HepG2 (cell line): ENCODE data around the gene BABAM2. TPM values are rescaled to one million over a fixed set of nuclear protein-coding genes. Genes with fewer than 3 reads are reported as not detected.

Source experiments
- ATAC-seq: fragments of 200-7000 bp; cut with Tn5 transposase; 3 replicates; pipeline ENCODE4 v1.9.1; 2020; ENCODE audit warnings: mild to moderate bottlenecking, moderate library complexity
- BruUV-seq: library from RNA; stranded (reverse); fragments of 400-500 nt; replicated peaks from 2 replicates; lab custom pipeline; 2021; lab: Mats Ljungman, UMichigan
- CTCF ChIA-PET: fragments of 300-600 bp; formaldehyde crosslinking; extraction: SDS; loops from one replicate; lab custom pipeline; 2021; ENCODE audit warnings: low total read pairs, inconsistent platforms, low intra/inter-chr PET ratio; lab: Yijun Ruan, JAX
- POLR2A ChIA-PET: fragments of 350-600 bp; sonication (Branson Sonifier 250); formaldehyde crosslinking; loops from one replicate; lab custom pipeline; 2020; ENCODE audit warnings: antibody characterized with exemption, inconsistent platforms; lab: Yijun Ruan, JAX
- DNase-seq: peaks from one replicate; pipeline ENCODE4 v3.0.0-alpha.2; 2015; ENCODE audit warnings: low spot score
- FAIRE-seq: peaks from 3 replicates; lab custom pipeline; 2011; peaks lifted over from hg19 to GRCh38; lab: Jason Lieb, UNC
- H2AFZ ChIP-seq: one replicate; pipeline ENCODE4 v1.6.1; 2011; ENCODE audit warnings: low read length, inconsistent platforms
- H3K27ac ChIP-seq: fragments of 300-600 bp; 3 replicates; pipeline ENCODE4 v1.8.0; 2011; ENCODE audit warnings: mixed run types, mild to moderate bottlenecking, mixed read lengths, low read length, inconsistent platforms; ENCODE audit not compliant: insufficient read depth; ENCODE audit errors: extremely low read length
- H3K27me3 ChIP-seq, 2 experiments: fragments of 200-600 bp in 1 of 2; 2 replicates in 1 of 2; 3 replicates in 1 of 2; pipeline versions ENCODE4 v1.6.0 to v1.8.0; 2011; ENCODE audit warnings: low read length in 2 of 2, mild to moderate bottlenecking in 2 of 2, moderate library complexity in 2 of 2, inconsistent platforms in 1 of 2; ENCODE audit not compliant: insufficient read depth in 2 of 2, control insufficient read depth in 1 of 2
- H3K36me3 ChIP-seq, 2 experiments: fragments of 200-600 bp in 1 of 2; replicated peaks in 1 of 2; 2 replicates in 1 of 2; 3 replicates in 1 of 2; pipeline versions ENCODE4 v1.5.1 to v1.8.0; 2011; ENCODE audit warnings: low read length in 2 of 2, inconsistent platforms in 1 of 2; ENCODE audit not compliant: insufficient read depth in 2 of 2, control insufficient read depth in 1 of 2
- H3K4me1 ChIP-seq: 2 replicates; pipeline ENCODE4 v1.5.1; 2012; ENCODE audit warnings: low read length, inconsistent platforms; ENCODE audit not compliant: insufficient read depth
- H3K4me2 ChIP-seq: 2 replicates; pipeline ENCODE4 v1.6.0; 2011; ENCODE audit warnings: low read depth, low read length, inconsistent platforms
- H3K4me3 ChIP-seq, 3 experiments: fragments of 200-600 bp in 1 of 3; sonication (generic), shearing (Covaris generic) in 1 of 3; replicated peaks in 1 of 3; 2 replicates each; pipeline ENCODE4 v1.5.1; 2011 to 2016; ENCODE audit warnings: low read length in 3 of 3, inconsistent platforms in 2 of 3, low read depth in 2 of 3, mild to moderate bottlenecking in 2 of 3, control low read depth in 1 of 3, mixed read lengths in 1 of 3; ENCODE audit not compliant: insufficient read depth in 1 of 3
- H3K79me2 ChIP-seq: one replicate; pipeline ENCODE4 v1.6.1; 2011; ENCODE audit warnings: low read length, inconsistent platforms; ENCODE audit not compliant: insufficient read depth
- H3K9ac ChIP-seq: 2 replicates; pipeline ENCODE4 v1.6.0; 2011; ENCODE audit warnings: mild to moderate bottlenecking, low read depth, low read length, inconsistent platforms; ENCODE audit not compliant: insufficient read depth
- H3K9me3 ChIP-seq: 2 replicates; pipeline ENCODE4 v1.5.1; 2012; ENCODE audit warnings: mild to moderate bottlenecking, low read length
- H4K20me1 ChIP-seq: 2 replicates; pipeline ENCODE4 v1.6.0; 2011; ENCODE audit warnings: inconsistent platforms, mild to moderate bottlenecking, low read length, moderate library complexity; ENCODE audit not compliant: insufficient read depth
- CENPX ChIP-seq: sonication (generic); formaldehyde crosslinking; IDR thresholded peaks from 2 replicates; pipeline ENCODE4 v1.9.0; 2021; ENCODE audit warnings: mild to moderate bottlenecking, missing genetic modification reagents, moderate library complexity
- ELF1 ChIP-seq: sonication (generic); formaldehyde crosslinking; IDR thresholded peaks from 2 replicates; pipeline ENCODE4 v1.4.0; 2020; ENCODE audit warnings: missing genetic modification reagents
- FOXO1 ChIP-seq: sonication (generic); formaldehyde crosslinking; IDR thresholded peaks from 2 replicates; pipeline ENCODE4 v1.4.0; 2020; ENCODE audit warnings: missing genetic modification reagents
- GPN1 ChIP-seq: sonication (generic); formaldehyde crosslinking; IDR thresholded peaks from 2 replicates; pipeline ENCODE4 v1.5.1; 2020; ENCODE audit warnings: missing genetic modification reagents, borderline replicate concordance
- HDAC2 ChIP-seq: sonication (generic); formaldehyde crosslinking; IDR thresholded peaks from 2 replicates; pipeline ENCODE4 v1.4.0; 2020; ENCODE audit warnings: missing genetic modification reagents
- HOXA3 ChIP-seq: sonication (generic); formaldehyde crosslinking; IDR thresholded peaks from 2 replicates; pipeline ENCODE4 v1.5.0; 2020; ENCODE audit warnings: missing genetic modification reagents
- PPARG ChIP-seq: conservative IDR thresholded peaks from 2 replicates; pipeline ENCODE4 v1.6.1; 2016; ENCODE audit warnings: missing biosample characterization, missing genetic modification reagents
- SNAPC2 ChIP-seq: sonication (generic); formaldehyde crosslinking; IDR thresholded peaks from 2 replicates; pipeline ENCODE4 v1.8.1; 2022; ENCODE audit warnings: mild to moderate bottlenecking, missing genetic modification reagents
- ZFP82 ChIP-seq: sonication (generic); formaldehyde crosslinking; IDR thresholded peaks from 2 replicates; pipeline ENCODE4 v1.5.1; 2020; ENCODE audit warnings: mild to moderate bottlenecking, missing genetic modification reagents, borderline replicate concordance
- ZNF230 ChIP-seq: sonication (generic); formaldehyde crosslinking; IDR thresholded peaks from 2 replicates; pipeline ENCODE4 v1.4.0; 2020; ENCODE audit warnings: mild to moderate bottlenecking, missing genetic modification reagents
- WGBS: methylation state at CpG from one replicate; pipeline ENCODE4 v1.1.6; 2017; ENCODE audit warnings: low lambda C conversion rate; 5-methylcytosine and 5-hydroxymethylcytosine counted together
- in situ Hi-C: cut with HindIII; loops from 2 replicates; pipeline ENCODE4 v1.10.0; 2017; ENCODE audit warnings: low pct_unique_long_range_greater_than_20kb; ENCODE audit not compliant: extremely low pct_ligation_motif_present
- intact Hi-C: fragments of 100-400 bp; cut with micrococcal nuclease; formaldehyde crosslinking; loops from one replicate; pipeline ENCODE4 v1.10.0; 2022; ENCODE audit not compliant: unreplicated experiment
- polyA plus RNA-seq, 8 experiments: library from polyadenylated mRNA; depleted of rRNA in 3 of 8; stranded (reverse) in 7 of 8; unstranded in 1 of 8; fragments of >200 nt; fragmentation: Illumina TruSeq in 4 of 8; extraction: Trizol in 4 of 8; gene quantifications; 2 replicates each; pipeline versions ENCODE4 v1.2.1 to v1.2.3, GENCODE V29; 2011 to 2016; ENCODE audit warnings: low read depth in 4 of 8, missing spikeins in 1 of 8, mixed read lengths in 1 of 8; ENCODE audit not compliant: insufficient read depth in 1 of 8
- total RNA-seq, 5 experiments: library from RNA; depleted of rRNA; stranded (reverse); fragments of >200 nt; fragmentation: Illumina TruSeq; extraction: Trizol; gene quantifications; 2 replicates each; pipeline ENCODE4 v1.2.3, GENCODE V29; 2016; ENCODE audit warnings: low read depth in 1 of 5
- TF ChIP-seq, protein P1 (sequence below): IDR thresholded peaks from 2 replicates; pipeline ENCODE4 v1.4.0; 2020; ENCODE audit warnings: mild to moderate bottlenecking, missing genetic modification reagents
- TF ChIP-seq, protein P2 (sequence below): sonication (generic); formaldehyde crosslinking; IDR thresholded peaks from 2 replicates; pipeline ENCODE4 v1.5.1; 2020; ENCODE audit warnings: mild to moderate bottlenecking, missing genetic modification reagents
- TF ChIP-seq, protein P3 (sequence below): IDR thresholded peaks from 2 replicates; pipeline ENCODE4 v1.6.1; 2016
- TF ChIP-seq, protein P4 (sequence below): sonication (generic); formaldehyde crosslinking; IDR thresholded peaks from 2 replicates; pipeline ENCODE4 v1.8.0; 2022; ENCODE audit warnings: missing genetic modification reagents, mild to moderate bottlenecking, borderline replicate concordance

BABAM2 gene
- total and polyA plus RNA-seq, 2 of the 13 experiments (the other 11 are each of a cell fraction or from before 2014, with no cell fraction given) = 24.9 to 28.0 TPM

DNA sequence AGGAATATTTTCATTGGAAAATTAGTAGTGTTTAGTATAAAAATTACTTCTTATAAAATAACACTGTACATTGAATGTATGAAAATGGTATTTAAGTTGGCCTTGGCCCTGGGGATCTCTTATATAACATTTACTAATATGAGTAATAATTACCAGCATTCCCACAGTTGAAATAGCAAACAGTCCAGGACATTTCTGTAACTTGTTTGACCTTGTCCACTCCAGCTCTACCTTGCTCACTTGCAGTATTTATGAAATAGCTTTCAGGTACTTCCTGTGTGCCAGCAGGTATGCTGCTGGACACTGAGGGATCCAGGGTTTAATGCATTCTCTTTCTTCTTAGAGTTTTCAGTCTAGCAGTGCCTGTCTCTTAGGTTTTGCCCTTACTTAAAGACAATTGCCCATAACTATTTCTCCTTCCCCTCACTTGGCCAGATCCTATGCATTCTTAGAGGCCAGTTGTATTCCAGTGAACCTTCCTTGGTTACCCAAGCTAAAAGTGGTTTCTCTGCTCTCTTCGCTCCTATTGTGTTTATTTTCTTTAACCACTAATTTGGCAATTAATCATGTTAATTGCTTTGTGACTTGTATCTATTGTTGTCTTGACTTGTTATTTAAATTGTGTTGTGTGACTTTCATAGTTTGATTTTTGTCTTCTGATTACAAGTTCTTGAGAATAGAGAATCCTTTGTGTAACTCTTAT lies 25.9 kb downstream of the BABAM2 start:
- Histone ChIP-seq H3K36me3 (no peaks in the 10 kb centered on the region; a peak in 1 of 5 replicates), H3K27me3 (no peaks in the 10 kb centered on the region), H3K9ac (no peak overlapping the region), H3K4me1 (peaks cover 46% of the 10 kb centered on the region), H3K79me2 (no peaks in the 10 kb centered on the region), H2AFZ (no peak overlapping the region), H3K27ac (peak overlapping the region; percentile 66), H3K4me3 (no peak overlapping the region; a peak in 1 of 6 replicates), H3K9me3 (no peaks in the 10 kb centered on the region), H4K20me1 (no peaks in the 10 kb centered on the region), H3K4me2 (peak overlapping the region; percentile 42)
- intact Hi-C loops = no loop called here
- CTCF ChIA-PET = no interaction called here
- ATAC-seq (peak; percentile 98), DNase-seq (peak; percentile 86), FAIRE-seq (peak; percentile 23)
- POLR2A ChIA-PET = interaction anchor here (0.6 to 1.7 kb wide), 6 partner anchors 10 to 401 kb away, joined by 3 to 7 read pairs (median 4); partner anchors contain the start of genes BABAM2 and RBKS
- in situ Hi-C loops = no loop called here
- WGBS = 96% methylated on average over 1 of the region's 1 CpG
- BruUV-seq = no TSS peak
- TF ChIP-seq, protein P1, sequence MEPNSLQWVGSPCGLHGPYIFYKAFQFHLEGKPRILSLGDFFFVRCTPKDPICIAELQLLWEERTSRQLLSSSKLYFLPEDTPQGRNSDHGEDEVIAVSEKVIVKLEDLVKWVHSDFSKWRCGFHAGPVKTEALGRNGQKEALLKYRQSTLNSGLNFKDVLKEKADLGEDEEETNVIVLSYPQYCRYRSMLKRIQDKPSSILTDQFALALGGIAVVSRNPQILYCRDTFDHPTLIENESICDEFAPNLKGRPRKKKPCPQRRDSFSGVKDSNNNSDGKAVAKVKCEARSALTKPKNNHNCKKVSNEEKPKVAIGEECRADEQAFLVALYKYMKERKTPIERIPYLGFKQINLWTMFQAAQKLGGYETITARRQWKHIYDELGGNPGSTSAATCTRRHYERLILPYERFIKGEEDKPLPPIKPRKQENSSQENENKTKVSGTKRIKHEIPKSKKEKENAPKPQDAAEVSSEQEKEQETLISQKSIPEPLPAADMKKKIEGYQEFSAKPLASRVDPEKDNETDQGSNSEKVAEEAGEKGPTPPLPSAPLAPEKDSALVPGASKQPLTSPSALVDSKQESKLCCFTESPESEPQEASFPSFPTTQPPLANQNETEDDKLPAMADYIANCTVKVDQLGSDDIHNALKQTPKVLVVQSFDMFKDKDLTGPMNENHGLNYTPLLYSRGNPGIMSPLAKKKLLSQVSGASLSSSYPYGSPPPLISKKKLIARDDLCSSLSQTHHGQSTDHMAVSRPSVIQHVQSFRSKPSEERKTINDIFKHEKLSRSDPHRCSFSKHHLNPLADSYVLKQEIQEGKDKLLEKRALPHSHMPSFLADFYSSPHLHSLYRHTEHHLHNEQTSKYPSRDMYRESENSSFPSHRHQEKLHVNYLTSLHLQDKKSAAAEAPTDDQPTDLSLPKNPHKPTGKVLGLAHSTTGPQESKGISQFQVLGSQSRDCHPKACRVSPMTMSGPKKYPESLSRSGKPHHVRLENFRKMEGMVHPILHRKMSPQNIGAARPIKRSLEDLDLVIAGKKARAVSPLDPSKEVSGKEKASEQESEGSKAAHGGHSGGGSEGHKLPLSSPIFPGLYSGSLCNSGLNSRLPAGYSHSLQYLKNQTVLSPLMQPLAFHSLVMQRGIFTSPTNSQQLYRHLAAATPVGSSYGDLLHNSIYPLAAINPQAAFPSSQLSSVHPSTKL = peak; percentile 95
- TF ChIP-seq ELF1 (CRISPR knock-in tag) (peak; percentile 72), PPARG (peak; percentile 48; the same call in 1 of the 2 replicates), GPN1 (CRISPR knock-in tag) (no peak), ZFP82 (CRISPR knock-in tag) (0 out of 2 replicates have a peak, but pooled peaks have one; percentile 36), FOXO1 (CRISPR knock-in tag) (peak; percentile 38; the same call in 1 of the 2 replicates), ZNF230 (CRISPR knock-in tag) (no peak), SNAPC2 (CRISPR knock-in tag) (no peak), CENPX (CRISPR knock-in tag) (no peak), HOXA3 (CRISPR knock-in tag) (no peak), HDAC2 (CRISPR knock-in tag) (peak; percentile 69; the same call in 1 of the 2 replicates)
- TF ChIP-seq, protein P2, sequence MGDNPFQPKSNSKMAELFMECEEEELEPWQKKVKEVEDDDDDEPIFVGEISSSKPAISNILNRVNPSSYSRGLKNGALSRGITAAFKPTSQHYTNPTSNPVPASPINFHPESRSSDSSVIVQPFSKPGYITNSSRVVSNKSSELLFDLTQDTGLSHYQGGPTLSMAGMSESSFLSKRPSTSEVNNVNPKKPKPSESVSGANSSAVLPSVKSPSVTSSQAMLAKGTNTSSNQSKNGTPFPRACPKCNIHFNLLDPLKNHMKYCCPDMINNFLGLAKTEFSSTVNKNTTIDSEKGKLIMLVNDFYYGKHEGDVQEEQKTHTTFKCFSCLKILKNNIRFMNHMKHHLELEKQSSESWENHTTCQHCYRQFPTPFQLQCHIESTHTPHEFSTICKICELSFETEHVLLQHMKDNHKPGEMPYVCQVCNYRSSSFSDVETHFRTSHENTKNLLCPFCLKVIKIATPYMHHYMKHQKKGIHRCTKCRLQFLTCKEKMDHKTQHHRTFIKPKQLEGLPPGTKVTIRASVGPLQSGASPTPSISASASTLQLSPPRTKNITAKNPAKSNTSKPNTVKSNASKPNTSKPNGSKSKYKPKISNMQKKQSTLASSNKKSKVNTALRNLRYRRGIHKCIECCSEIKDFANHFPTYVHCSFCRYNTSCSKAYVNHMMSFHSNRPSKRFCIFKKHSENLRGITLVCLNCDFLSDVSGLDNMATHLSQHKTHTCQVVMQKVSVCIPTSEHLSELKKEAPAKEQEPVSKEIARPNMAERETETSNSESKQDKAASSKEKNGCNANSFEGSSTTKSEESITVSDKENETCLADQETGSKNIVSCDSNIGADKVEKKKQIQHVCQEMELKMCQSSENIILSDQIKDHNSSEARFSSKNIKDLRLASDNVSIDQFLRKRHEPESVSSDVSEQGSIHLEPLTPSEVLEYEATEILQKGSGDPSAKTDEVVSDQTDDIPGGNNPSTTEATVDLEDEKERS (CRISPR knock-in tag) = no peak
- TF ChIP-seq, protein P3, sequence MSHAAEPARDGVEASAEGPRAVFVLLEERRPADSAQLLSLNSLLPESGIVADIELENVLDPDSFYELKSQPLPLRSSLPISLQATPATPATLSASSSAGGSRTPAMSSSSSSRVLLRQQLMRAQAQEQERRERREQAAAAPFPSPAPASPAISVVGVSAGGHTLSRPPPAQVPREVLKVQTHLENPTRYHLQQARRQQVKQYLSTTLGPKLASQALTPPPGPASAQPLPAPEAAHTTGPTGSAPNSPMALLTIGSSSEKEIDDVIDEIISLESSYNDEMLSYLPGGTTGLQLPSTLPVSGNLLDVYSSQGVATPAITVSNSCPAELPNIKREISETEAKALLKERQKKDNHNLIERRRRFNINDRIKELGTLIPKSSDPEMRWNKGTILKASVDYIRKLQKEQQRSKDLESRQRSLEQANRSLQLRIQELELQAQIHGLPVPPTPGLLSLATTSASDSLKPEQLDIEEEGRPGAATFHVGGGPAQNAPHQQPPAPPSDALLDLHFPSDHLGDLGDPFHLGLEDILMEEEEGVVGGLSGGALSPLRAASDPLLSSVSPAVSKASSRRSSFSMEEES (CRISPR knock-in tag) = peak; percentile 54; the same call in 1 of the 2 replicates
- TF ChIP-seq, protein P4, sequence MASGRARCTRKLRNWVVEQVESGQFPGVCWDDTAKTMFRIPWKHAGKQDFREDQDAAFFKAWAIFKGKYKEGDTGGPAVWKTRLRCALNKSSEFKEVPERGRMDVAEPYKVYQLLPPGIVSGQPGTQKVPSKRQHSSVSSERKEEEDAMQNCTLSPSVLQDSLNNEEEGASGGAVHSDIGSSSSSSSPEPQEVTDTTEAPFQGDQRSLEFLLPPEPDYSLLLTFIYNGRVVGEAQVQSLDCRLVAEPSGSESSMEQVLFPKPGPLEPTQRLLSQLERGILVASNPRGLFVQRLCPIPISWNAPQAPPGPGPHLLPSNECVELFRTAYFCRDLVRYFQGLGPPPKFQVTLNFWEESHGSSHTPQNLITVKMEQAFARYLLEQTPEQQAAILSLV (CRISPR knock-in tag) = no peak
